ENCODE measurements around the gene SLC2A4.
"Not testable (repeated sequence)": the region's sequence is repeated elsewhere in the genome, so short reads cannot be mapped to it uniquely, and the experiment has no call there.

Gene SLC2A4

DNA sequence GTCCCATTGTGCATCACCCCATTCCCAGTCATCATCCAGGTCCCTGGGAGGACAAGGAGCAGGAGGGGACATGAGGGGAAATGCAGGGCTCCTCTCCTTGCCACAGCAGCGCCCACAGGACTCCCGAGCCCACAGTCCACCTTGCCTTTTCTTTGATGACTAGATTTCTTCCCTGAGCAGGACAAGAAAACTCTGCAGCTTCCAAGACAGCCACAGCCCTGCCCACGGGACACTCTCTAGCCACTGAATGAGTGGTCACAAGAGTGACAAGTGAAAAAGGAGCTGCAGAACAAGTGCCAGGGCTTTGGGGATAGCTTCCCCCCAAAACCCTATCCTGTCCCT, 42.9 kb downstream of the SLC2A4 start:
- DNase-seq (ENCODE audit: low spot score), result no peak

GRCh38 chr17:7325031-7325528, 43.6 kb downstream of the SLC2A4 start:
- no peak for DNase-seq (ENCODE audit: low spot score)

- DNase-seq (ENCODE audit: low spot score), result no peak
Observed at GRCh38 chr17:7326186-7326585, 44.7 kb downstream of the SLC2A4 start.

GRCh38 chr17:7327056-7327455, 45.5 kb downstream of the SLC2A4 start:
- DNase-seq (ENCODE audit: low spot score), result no peak

DNA sequence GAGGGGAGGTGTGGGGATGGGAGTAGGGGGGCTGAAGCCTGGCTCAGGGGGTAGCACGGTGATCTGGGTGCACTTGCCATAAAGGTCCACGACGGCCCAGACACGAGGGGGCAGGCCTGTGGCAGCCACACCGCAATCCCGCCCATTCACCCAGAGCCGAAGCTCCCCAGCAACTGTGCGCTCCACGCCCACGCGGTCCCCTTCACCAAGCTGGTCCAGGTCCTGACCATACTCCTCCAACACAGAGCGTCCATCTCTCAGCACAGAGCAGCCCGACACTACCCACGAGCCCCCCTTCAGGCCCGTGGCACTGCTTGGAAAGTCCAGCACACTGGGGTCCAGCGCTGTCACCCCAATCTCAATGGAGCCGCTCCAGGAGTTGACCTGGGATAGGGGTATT, 46.0 kb downstream of the SLC2A4 start:
- DNase-seq (ENCODE audit: low spot score), result no peak

- no peak for DNase-seq (ENCODE audit: low spot score)
Observed at GRCh38 chr17:7328009-7328408, 46.5 kb downstream of the SLC2A4 start.

- no peak for DNase-seq (ENCODE audit: low spot score)
Observed at GRCh38 chr17:7328840-7329373, 47.4 kb downstream of the SLC2A4 start, which contains the start of gene NEURL4. Gene NEURL4, minus strand, starts transcription at chr17:7329335. Its CDS starts 23 bp downstream, at chr17:7329312.

DNA sequence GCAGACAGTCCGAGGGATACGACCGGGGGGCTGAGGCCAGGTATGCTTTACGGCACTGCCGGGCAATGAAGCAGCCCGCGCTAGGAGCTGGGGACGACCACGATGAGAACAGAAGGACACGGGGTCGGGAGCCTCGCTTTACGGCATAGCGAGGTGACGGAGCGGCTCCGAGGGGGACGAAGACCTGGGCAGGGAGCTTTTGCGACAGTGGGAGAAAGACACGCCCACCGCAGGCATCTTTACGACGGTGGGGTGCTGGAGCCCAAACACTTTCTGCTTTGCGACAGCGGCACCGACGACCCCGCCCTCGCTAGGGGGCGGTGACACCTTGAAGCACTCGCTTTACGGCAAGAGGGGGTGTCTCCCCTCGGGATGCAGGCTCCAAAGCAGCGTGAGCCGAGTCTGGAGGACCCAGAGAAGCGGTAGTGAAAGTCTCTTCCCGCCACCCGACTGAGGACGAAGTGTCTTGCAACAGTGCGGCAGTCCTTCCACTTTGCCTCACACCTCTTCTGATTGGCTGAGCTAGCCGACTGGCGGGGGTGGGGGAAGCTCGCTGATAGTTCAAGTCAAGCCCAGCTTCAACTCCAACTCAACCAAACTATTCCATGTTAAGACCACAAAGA, 48.0 kb downstream of the SLC2A4 start:
- peak; percentile 99 for DNase-seq (ENCODE audit: low spot score)

GRCh38 chr17:7329997-7330637, 48.6 kb downstream of the SLC2A4 start:
- DNase-seq (ENCODE audit: low spot score), result peak; percentile 92

GRCh38 chr17:7330638-7331015, 49.1 kb downstream of the SLC2A4 start:
- no peak for DNase-seq (ENCODE audit: low spot score)

DNA sequence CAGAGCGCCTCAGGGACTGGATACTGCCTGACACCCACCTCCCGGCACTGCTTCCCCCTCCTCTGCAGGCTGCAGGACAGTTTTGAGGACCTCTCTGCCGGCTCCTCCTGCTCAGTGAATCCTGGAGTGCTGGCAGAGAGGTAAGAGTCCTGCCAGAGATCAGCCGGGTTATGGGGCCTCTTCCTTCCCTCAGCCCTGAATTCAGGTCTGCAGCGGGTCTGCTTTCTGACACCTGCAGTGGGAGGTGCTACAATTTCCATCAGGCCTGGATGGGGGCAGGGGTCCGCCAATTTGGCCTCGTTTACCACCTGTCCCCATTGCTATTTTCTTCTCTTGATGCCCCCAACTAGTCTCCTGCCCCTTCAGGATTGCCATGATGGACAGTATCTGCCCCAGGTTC, 50.6 kb downstream of the SLC2A4 start:
- DNase-seq (ENCODE audit: low spot score), result no peak

DNA sequence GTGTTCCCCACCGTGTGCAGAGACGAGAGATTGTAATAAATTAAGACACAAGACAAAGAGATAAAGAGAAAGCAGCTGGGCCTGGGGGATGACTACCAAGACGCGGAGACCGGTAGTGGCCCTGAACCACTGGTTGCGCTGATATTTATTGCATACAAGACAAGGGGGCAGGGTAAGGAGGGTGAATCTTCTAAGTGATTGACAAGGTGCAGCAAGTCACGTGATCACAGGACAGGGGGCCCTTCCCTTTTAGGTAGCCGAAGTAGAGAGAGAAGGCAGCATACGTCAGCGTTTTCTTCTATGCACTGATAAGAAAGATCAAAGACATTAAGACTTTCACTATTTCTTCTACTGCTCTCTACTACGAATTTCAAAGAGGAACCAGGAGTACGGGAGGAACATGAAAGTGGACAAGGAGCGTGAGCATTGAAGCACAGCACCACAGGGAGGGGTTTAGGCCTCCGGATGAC, 51.1 kb downstream of the SLC2A4 start:
- not testable (repeated sequence) for DNase-seq (ENCODE audit: low spot score)

DNA sequence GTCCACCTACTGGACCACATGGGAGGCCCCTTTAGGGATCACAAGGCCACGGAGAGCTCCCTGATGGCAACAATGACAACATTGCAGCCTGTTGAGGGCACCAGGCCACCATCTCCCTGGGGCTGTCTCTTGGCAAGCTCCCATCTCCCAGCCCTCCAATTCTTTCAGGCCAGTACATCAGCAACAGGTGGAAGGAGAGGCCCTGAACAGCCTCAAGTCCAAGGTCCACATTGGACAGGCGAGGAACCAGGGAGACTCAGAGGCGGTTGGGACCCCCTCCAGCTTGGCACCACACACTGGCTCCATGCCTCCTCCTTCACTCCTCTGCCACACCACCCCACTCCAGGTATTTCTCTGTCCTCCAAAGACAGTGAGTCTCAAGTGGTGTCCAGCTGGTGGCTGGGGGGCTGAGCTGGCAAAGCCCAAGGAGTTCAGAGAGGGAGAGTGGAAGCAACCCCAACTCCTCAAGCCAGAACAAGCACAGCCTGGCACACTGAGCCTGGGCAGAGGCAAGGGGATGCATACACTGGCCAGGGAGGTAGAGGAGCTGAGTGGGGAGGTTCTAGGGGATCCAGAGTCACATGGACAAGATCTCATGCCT, 53.5 kb downstream of the SLC2A4 start:
- DNase-seq (ENCODE audit: low spot score), result no peak

GRCh38 chr17:7335765-7336164, 54.2 kb downstream of the SLC2A4 start:
- DNase-seq (ENCODE audit: low spot score), result not testable (repeated sequence)

DNA sequence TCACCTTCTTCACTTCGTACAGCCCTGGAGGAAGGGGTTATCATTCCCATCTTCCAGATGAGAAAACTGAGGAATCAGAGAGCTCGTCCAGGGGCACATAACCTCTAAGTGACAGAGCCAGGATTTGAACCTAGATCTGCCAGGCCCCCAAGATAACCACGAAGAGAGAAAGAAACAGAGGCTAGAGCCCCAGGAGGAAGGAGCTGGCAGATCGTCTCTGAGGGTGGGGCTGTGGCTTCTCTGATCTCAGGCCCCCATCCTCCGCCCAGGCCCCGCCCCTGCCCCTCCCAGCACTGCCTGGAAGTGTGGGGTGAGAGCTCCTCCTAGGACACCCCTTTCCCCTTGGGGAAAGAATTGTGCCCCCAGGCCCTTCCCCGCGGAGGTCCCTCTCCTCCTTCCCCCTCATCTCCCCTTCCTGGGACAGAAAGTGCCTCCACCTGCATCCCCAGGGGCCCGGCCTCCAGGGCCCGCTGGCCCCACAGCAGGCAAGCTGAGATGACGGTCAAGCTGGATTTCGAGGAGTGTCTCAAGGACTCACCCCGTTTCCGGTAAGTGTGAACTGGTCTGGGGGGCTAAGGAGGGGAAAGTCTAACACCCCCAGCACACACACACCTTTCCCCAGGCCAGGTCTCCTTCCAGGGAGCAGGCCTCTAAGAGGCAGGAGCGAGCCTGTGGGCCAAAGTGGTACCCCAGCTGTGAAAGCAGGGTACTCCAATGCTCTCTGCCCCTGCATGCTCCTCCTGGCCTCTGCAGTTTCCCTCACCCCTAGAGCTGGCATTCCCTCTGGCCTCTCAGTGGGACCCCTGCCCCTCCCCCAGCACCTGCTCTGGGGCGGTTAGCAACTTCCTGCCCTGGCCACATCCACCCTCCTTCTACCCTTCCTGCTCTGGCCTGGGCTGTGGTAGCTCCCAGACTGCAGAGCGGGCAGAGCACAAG, 55.0 kb downstream of the SLC2A4 start, which contains the start of gene ACAP1:
ACAP1 (plus strand) TSS at position 290 of the 936 bp plus-strand sequence; CDS start at position 496, 206 bp downstream.
- DNase-seq (ENCODE audit: low spot score), result peak; percentile 41

DNA sequence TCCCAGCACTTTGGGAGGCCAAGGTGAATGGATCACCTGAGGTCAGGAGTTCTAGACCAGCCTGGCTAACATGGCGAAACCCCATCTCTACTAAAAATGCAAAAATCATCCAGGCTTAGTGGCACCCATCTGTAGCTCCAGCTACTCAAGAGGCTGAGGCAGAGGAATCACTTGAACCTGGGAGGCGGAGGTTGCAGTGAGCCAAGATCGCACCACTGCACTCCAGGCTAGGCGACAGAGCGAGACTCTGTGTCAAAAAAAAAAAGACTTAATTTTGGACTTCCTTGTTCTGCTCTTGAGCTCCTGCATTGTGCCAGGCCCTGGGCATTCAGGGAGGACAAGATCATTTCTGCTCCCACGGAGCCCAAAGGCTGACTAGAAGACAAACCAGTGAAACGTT, 56.1 kb downstream of the SLC2A4 start:
- not testable (repeated sequence) for DNase-seq (ENCODE audit: low spot score)
